Peyer's patch (tissue), 4 donors: ENCODE measurements around the gene LCLAT1.

Experiments
- POLR2A ChIP-seq, 2 donors: fragments of 450-650 bp; IDR thresholded peaks; one replicate each; pipeline ENCODE4 v1.5.1; 2017; ENCODE audit warnings: antibody characterized with exemption in 2 of 2, mild to moderate bottlenecking in 2 of 2, moderate library complexity in 2 of 2
- TF ChIP-seq, protein P1 (sequence below), 6 experiments: fragments of 450-650 bp in 4 of 6; fragments of 200-600 bp in 2 of 6; sonication (generic) in 1 of 6; IDR thresholded peaks; one replicate each; pipeline ENCODE4 v1.5.1; 2017 to 2019; ENCODE audit warnings: antibody characterized with exemption in 6 of 6, mild to moderate bottlenecking in 3 of 6, moderate library complexity in 1 of 6

DNA sequence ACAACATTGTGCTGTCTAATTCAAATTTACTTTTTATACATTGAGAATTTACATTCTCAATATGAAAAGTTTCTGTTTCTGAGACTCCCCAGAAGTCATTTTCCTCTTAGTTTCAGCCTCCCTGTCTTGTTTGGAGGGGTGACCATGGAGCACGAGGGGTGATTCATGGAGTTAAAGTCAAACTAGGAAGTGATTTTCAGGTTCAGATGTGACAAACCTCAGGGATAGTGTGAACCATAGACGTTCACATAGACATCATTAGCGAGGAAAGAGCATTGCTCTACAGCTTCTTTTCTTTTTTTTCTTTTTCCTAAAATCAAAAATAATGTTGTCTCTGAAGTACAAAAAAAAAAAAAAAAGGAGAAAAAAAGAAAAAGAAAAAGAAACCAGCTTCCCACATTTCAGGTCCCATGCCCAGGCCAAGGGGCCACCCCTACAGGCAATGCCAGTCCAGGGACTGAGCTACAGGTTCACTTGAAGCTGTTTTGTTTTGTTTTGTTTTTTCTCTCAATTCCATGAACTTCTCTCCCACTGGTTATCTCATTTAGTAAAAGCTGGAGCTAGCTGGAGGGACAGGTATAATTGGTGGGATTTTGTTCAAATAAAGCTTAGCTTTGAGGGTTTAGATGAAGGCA lies 18.1 kb upstream of the LCLAT1 start:
- TF ChIP-seq, protein P1, sequence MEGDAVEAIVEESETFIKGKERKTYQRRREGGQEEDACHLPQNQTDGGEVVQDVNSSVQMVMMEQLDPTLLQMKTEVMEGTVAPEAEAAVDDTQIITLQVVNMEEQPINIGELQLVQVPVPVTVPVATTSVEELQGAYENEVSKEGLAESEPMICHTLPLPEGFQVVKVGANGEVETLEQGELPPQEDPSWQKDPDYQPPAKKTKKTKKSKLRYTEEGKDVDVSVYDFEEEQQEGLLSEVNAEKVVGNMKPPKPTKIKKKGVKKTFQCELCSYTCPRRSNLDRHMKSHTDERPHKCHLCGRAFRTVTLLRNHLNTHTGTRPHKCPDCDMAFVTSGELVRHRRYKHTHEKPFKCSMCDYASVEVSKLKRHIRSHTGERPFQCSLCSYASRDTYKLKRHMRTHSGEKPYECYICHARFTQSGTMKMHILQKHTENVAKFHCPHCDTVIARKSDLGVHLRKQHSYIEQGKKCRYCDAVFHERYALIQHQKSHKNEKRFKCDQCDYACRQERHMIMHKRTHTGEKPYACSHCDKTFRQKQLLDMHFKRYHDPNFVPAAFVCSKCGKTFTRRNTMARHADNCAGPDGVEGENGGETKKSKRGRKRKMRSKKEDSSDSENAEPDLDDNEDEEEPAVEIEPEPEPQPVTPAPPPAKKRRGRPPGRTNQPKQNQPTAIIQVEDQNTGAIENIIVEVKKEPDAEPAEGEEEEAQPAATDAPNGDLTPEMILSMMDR (IDR thresholded peaks at IDR 0.05) = no peak
- TF ChIP-seq POLR2A (IDR thresholded peaks at IDR 0.05) = no peak
